Thymus (tissue), 11 donors: Measurements from ENCODE around the gene RASGRP3. TPM values are rescaled to one million over a fixed set of nuclear protein-coding genes. Genes with fewer than 3 reads are reported as not detected.
A peak's percentile ranks its signal among the peaks of the same experiment; 100 is the strongest.

ENCODE experiments used
- DNase-seq, 9 donors: peaks; one replicate each; pipeline ENCODE4 v3.0.0-alpha.2; 2013; ENCODE audit warnings: low spot score in 9 of 9, low read depth in 6 of 9, missing footprints in 1 of 9
- H3K27ac ChIP-seq, 2 donors: one replicate each; pipeline ENCODE4 v1.5.1; 2013; ENCODE audit warnings: control low read depth in 1 of 2, low read depth in 1 of 2, low read length in 1 of 2, mild to moderate bottlenecking in 1 of 2, moderate library complexity in 1 of 2
- H3K27me3 ChIP-seq, 2 donors: one replicate each; pipeline ENCODE4 v1.5.1; 2013; ENCODE audit warnings: low read length in 1 of 2; ENCODE audit not compliant: control insufficient read depth in 2 of 2, insufficient read depth in 1 of 2
- H3K36me3 ChIP-seq, 2 donors: one replicate each; pipeline ENCODE4 v1.5.1; 2013; ENCODE audit warnings: low read length in 1 of 2, mild to moderate bottlenecking in 1 of 2, moderate library complexity in 1 of 2; ENCODE audit not compliant: control insufficient read depth in 2 of 2, insufficient read depth in 2 of 2
- H3K4me1 ChIP-seq, 2 donors: one replicate each; pipeline ENCODE4 v1.5.1; 2013; ENCODE audit warnings: low read length in 2 of 2; ENCODE audit not compliant: control insufficient read depth in 2 of 2, insufficient read depth in 2 of 2
- H3K4me3 ChIP-seq, 2 donors: one replicate each; pipeline ENCODE4 v1.5.1; 2013; ENCODE audit warnings: low read length in 2 of 2, control low read depth in 1 of 2, mild to moderate bottlenecking in 1 of 2
- H3K9me3 ChIP-seq, 2 donors: one replicate each; pipeline ENCODE4 v1.5.1; 2013; ENCODE audit warnings: low read length in 1 of 2, mild to moderate bottlenecking in 1 of 2; ENCODE audit not compliant: control insufficient read depth in 2 of 2, insufficient read depth in 1 of 2
- WGBS: extraction: QIAGEN DNeasy Blood & Tissue Kit; methylation state at CpG from one replicate; pipeline ENCODE4 v1.1.7; 2013; 5-methylcytosine and 5-hydroxymethylcytosine counted together
- polyA plus RNA-seq: library from polyadenylated mRNA; stranded (reverse); fragments of 200-250 nt; gene quantifications from one replicate; pipeline ENCODE4 v1.2.3, GENCODE V29; 2013
- total RNA-seq: library from RNA; stranded (reverse); fragments of 120-200 nt; gene quantifications from one replicate; pipeline ENCODE4 v1.2.4, GENCODE V29; 2013
- donor health status: healthy.

The RASGRP3 gene
- total and polyA plus RNA-seq, 2 donors: 6.5 to 8.2 TPM

DNA sequence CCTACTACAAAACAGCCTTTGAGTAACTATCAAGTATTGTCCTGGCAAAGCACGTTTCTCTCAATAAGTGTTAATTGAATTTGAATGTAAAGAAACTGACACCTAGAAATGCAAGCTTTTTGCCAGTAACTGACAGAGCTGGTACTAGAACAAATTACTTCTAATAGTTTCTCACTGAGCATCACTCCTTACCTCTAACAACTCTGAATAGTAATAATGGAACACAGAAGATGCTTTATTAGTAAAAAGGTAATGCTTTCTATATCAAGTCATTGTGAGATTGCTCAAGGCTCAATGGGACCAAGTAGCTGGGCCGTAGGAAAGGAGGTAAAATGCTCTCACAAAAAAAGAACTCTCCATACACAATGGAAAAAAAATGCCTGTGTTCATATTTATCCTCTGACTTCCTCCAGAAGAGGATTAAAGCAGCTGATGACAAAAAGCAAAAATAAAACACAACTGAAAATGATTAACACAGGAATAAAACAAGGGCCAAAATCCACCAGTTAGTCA is 11.8 kb downstream of the RASGRP3 start:
- Histone ChIP-seq H3K36me3 (no peaks in the 10 kb centered on the region), H3K9me3 (no peaks in the 10 kb centered on the region), H3K27me3 (no peaks in the 10 kb centered on the region), H3K4me3 (no peak overlapping the region), H3K4me1 (no peaks in the 10 kb centered on the region), H3K27ac (no peak overlapping the region)
- no peak for DNase-seq
- 94% methylated on average over 2 of the region's 2 CpGs for WGBS

DNA sequence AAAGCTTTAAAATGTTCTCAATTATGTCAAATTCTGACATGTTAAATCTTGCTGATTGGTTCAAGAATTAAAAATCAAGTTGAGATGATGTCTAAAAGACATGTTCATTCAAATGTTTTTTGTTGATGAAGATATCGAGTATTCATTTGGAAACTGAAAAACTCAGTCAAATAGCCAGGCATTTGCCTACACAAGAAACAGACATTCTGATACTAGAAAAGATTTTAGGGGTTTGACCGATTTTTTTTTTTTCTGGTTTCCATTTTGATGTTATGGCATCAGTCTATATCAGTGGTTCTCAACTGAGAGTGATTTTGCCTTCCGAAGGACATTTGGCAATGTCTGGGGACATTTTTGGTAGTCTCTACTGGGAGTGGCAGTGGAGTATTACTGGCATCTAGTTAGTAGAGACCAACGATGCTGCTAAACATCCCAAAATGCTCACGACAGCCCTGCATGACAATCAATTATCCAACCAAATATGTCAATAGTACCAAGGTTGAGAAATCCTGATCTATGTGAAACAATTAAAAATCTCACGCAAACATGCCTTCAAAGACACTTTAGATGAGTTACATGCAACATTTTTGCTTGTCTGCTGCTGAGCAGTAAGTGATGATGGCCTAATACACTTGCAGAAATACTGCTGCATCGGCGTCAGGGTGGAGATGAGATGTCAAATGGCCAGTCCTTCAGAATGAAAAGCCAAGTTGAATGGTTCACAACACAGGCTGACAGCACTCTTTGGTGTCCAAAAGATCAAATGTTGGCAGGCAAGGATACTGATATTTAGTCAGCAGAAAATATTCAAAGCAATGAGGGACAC is 12.5 kb downstream of the RASGRP3 start:
- Histone ChIP-seq H3K9me3 (no peaks in the 10 kb centered on the region), H3K27ac (no peak overlapping the region), H3K27me3 (no peaks in the 10 kb centered on the region), H3K4me1 (no peaks in the 10 kb centered on the region), H3K4me3 (no peak overlapping the region), H3K36me3 (no peaks in the 10 kb centered on the region)
- WGBS: 94% methylated on average over 8 of the region's 8 CpGs
- no peak for DNase-seq

DNA sequence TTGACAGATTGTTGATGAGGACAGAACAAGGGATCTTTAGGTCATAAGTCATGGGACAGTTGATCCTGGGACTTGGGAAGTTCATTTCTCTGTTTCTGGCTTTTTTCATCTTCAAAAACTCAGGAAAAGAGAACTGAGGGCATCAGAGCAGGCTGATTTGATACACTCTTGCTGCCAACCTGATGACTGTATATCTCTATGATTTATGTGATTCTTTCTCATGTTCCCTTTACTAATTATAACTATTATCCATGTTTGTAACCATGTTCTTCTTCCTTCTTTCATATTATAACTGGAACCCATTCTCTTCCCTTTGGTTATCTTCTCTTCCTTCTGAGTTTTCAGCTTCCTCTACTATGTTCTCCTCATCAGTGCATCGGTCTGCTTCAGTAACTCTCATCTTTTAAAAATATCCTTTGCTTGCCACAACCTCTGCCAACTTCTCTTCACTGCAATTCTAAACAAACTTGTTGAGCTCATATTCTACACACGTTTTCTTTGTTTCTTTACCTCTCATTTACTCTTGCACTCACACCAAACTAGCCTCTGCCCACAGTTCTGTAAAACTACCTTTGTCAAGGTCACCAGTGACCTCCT is 13.5 kb downstream of the RASGRP3 start:
- Histone ChIP-seq H3K27me3 (no peaks in the 10 kb centered on the region), H3K4me3 (no peak overlapping the region), H3K4me1 (no peaks in the 10 kb centered on the region), H3K9me3 (no peaks in the 10 kb centered on the region), H3K27ac (no peak overlapping the region), H3K36me3 (no peaks in the 10 kb centered on the region)
- DNase-seq: no peak
- 48% methylated on average over 2 of the region's 2 CpGs for WGBS

DNA sequence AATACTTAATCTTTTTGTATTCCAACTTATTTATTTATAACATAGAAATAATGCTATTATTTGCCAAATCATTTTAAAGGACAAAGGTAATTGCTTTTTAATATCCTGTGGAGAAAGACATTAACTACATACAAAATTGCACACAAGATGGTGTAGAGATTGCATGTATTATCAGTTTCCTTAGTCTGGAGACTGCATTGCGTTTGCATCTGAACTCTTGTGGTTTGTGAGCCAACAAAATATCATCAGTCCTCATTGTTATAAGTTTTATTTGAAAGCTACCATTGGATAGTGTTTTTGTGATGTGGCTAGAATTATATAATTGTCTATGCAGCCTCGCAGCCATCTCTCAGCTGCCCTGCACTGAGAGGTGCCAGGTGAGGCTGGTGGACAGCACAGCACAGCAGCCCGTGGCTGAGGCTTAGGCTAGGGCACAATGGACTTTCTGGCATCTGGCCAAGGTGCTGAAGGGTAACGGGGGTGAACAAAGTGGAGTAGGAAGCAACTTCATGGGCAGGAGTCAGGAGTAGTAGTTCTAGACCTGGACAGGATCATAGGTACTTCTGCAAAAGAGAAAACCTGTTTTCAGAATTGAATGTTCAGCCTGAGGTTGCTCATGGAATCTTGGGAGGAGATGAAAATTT is 15.1 kb downstream of the RASGRP3 start:
- no peaks in the 10 kb centered on the region for H3K36me3 ChIP-seq
- no peak overlapping the region for H3K4me3 ChIP-seq
- H3K9me3 ChIP-seq: no peaks in the 10 kb centered on the region
- no peaks in the 10 kb centered on the region for H3K27me3 ChIP-seq
- no peaks in the 10 kb centered on the region for H3K4me1 ChIP-seq
- 87% methylated on average over 4 of the region's 4 CpGs for WGBS
- H3K27ac ChIP-seq: no peak overlapping the region
- DNase-seq: no peak

DNA sequence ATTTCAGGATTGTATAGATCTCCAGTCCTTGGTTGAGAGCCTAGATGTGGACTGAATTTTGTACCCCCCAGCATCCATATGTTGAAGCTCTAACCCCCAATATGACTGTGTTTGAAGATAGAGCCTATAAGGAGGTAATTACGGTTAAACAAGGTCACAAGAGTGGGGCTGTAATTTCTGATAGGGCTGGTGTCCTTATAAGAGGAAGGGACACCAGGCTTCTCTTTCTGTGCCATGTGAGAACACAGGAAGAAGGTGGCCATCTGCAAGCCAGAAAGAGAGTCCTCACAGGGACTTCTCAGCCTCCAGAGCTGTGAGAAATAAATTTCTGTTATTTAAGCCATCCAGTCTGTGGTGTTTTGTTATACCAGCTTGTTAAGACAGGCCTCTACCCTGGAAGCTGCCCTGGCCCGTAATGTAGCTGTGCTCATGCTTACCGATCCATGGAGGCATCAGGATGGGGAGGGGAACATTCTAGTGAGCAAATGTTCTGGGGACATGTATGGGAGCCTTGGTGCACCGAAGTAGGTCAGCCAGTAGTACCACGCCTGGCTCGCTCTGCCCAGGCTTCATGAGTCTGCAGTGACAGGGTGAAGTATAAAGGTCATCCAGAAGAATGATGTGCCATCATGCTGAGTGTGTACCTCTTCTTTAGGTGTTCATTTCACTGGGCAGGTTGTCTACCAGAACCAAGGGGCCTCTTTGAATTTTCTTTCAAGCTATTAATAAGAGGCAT is 16.1 kb downstream of the RASGRP3 start:
- H3K4me3 ChIP-seq: no peak overlapping the region
- no peaks in the 10 kb centered on the region for H3K27me3 ChIP-seq
- H3K4me1 ChIP-seq: no peaks in the 10 kb centered on the region
- no peak for DNase-seq
- 96% methylated on average over 6 of the region's 6 CpGs for WGBS
- H3K27ac ChIP-seq: no peak overlapping the region
- H3K9me3 ChIP-seq: no peaks in the 10 kb centered on the region
- no peaks in the 10 kb centered on the region for H3K36me3 ChIP-seq

DNA sequence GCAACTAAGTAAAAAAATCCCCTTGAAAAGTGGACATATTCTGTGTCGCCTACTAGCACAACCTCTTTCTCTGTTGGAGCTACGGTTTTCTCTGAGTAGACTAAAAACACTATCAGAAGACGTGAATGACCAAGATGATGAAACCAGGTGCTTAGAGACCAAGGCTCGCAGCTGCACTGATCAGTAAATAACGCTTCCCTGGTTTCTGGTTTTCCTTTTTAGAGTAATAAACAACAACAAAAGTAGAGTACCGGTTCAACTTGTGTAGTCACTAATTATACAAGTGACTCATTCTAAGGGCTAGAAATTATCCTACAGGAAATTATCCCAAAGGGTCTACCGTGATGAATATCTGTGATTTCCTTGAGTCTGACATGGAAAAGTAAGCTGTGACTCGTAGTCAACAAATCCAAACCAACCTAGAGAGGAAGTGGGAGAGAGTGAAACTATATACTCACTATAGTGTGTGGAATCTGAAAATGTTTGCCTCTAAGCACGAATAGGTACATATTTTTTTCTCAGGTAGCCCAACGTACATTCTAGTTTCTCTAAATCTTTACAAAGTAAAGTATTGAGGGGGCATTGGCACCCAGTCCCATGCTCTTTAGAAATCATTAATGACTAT is 17.8 kb downstream of the RASGRP3 start:
- H3K27ac ChIP-seq: peak overlapping the region in 1 of 2 donors; percentile 28

DNA sequence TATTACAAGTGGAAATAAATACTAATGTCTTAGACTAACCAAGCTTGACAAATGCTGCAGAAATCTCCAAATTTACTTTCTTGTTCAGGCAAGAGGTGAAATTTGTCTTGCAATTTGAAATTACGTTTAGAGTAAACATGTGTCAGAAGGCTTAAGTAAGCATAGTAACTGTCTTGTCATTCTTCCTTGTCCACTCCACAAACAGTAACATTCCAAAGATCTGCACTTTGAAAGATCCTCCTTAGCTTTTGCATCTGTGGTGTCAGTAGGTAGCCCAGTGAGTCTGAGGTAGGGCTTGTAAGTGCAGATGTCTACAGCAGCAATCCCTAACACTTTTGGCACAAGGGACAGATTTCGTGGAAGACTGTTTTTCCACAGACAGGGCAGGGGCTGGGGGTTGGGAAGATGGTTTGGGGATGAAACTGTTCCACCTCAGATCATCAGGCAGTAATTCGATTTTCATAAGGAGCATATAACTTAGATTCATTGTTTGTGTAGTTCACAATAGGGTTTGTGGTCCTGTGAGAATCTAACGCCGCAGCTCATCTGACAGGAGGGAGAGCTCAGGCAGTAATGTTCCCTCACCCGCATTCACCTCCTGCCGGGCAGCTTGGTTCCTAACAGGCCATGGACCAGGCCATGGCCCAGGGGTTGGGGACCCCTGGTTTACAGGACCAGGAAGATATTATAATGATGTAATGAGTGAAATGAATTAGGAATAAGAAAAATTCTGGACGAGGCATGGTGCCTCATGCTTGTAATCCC is 18.6 kb downstream of the RASGRP3 start:
- H3K27ac ChIP-seq: no peak overlapping the region

More for the DNA sequence above, 17.8 kb downstream of the RASGRP3 start:
- no peaks in the 10 kb centered on the region for H3K27me3 ChIP-seq
- H3K9me3 ChIP-seq: no peaks in the 10 kb centered on the region
- H3K4me3 ChIP-seq: no peak overlapping the region
- 75% methylated on average over 10 of the region's 10 CpGs for WGBS
- no peaks in the 10 kb centered on the region for H3K36me3 ChIP-seq
- no peaks in the 10 kb centered on the region for H3K4me1 ChIP-seq
- no peak for DNase-seq

DNA sequence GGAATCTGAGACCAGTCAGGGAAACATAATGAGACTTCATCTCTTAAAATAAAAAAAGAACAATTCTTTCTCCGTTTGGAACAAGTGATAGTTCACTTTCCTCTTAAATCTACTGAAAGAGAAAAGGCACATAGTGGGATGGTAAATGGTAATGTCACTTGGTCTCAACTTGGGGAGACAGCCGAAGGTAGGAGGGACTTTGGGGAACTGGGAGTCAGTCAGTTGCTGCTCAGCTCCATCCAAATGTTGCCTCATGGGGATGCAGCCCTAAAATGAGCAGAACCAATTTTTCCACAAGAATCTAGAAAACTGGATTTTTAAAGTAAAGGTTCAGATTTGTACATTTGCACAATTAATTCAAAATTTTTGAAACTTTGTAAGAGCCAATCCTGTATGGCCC is 19.2 kb downstream of the RASGRP3 start:
- no peak overlapping the region for H3K27ac ChIP-seq
- no peaks in the 10 kb centered on the region for H3K27me3 ChIP-seq
- no peaks in the 10 kb centered on the region for H3K9me3 ChIP-seq
- no peaks in the 10 kb centered on the region for H3K36me3 ChIP-seq
- WGBS: 94% methylated on average over 2 of the region's 2 CpGs
- H3K4me1 ChIP-seq: no peaks in the 10 kb centered on the region
- H3K4me3 ChIP-seq: no peak overlapping the region
- no peak for DNase-seq

More for the DNA sequence above, 18.6 kb downstream of the RASGRP3 start:
- Histone ChIP-seq H3K4me3 (no peak overlapping the region), H3K9me3 (no peaks in the 10 kb centered on the region), H3K36me3 (no peaks in the 10 kb centered on the region), H3K27me3 (no peaks in the 10 kb centered on the region), H3K4me1 (no peaks in the 10 kb centered on the region)
- DNase-seq: no peak
- WGBS: 96% methylated on average over 8 of the region's 8 CpGs
